Activated CD8-positive, alpha-beta T cell treated with anti-CD3 and anti-CD28 coated beads, Interleukin-2, amount 10 ng/mL, durations not matched to agents 7 days and 5 days (primary cell): Measurements from ENCODE around the gene SPON2. TPM values are rescaled to one million over a fixed set of nuclear protein-coding genes. Genes with fewer than 3 reads are reported as not detected.
A peak's percentile ranks its signal among the peaks of the same experiment; 100 is the strongest.
"Not testable (repeated sequence)": the region's sequence is repeated elsewhere in the genome, so short reads cannot be mapped to it uniquely, and the experiment has no call there.

Experiments used
- ATAC-seq: fragments of 150-1000 bp; cut with Tn5 transposase; one replicate; pipeline ENCODE4 v1.10.0; 2021; ENCODE audit warnings: moderate library complexity
- CTCF ChIA-PET: fragments of 350-600 bp; sonication (Branson Sonifier 250); formaldehyde crosslinking; loops from one replicate; lab custom pipeline; 2021; ENCODE audit warnings: antibody characterized with exemption; lab: Charles Lee
- POLR2A ChIA-PET: fragments of 350-600 bp; sonication (Branson Sonifier 250); formaldehyde crosslinking; loops from one replicate; lab custom pipeline; 2021; ENCODE audit warnings: antibody characterized with exemption; lab: Charles Lee
- DNase-seq: peaks from one replicate; pipeline ENCODE4 v3.0.0-alpha.2; 2020
- H3K27ac Mint-ChIP-seq: one replicate; pipeline ENCODE4 v1.8.0; 2021; ENCODE audit warnings: mild to moderate bottlenecking, mixed read lengths
- H3K27me3 Mint-ChIP-seq: one replicate; pipeline ENCODE4 v1.8.0; 2021; ENCODE audit warnings: low read depth, mixed read lengths
- H3K36me3 Mint-ChIP-seq: one replicate; pipeline ENCODE4 v1.8.0; 2021; ENCODE audit warnings: low read depth, mixed read lengths
- H3K4me1 Mint-ChIP-seq: one replicate; pipeline ENCODE4 v1.8.0; 2021; ENCODE audit warnings: low read depth, mixed read lengths
- H3K4me3 Mint-ChIP-seq: one replicate; pipeline ENCODE4 v1.8.0; 2021; ENCODE audit warnings: mild to moderate bottlenecking, mixed read lengths
- H3K9me3 Mint-ChIP-seq: one replicate; pipeline ENCODE4 v1.8.0; 2022; ENCODE audit warnings: mixed read lengths; ENCODE audit not compliant: insufficient read depth
- total RNA-seq, 2 experiments: library from RNA; stranded (reverse); gene quantifications; one replicate each; pipeline ENCODE4 v1.2.3, GENCODE V29; 2021

SPON2 gene
- total RNA-seq, 2 experiments from 2014 or later, result 14.7 to 14.9 TPM

DNA sequence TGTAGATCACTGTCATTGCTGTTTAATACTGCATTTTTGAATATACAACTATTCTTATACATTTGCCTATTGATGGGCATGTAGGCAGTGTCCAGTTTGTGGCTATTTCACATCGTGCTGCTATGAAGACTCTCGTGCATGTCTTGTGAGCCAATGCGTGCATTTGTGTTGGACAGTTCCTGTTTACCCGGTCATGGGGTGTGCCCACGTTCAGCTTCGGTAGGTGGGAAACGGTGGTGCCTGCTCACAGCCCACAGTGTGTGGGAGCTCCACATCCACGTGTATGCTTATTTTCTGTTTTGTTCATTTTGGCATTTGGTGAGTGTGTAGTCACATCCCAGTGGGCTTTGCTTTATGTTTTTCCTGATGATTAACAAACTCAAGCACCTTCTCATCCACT lies 39.4 kb downstream of the SPON2 start:
- Mint-ChIP-seq H3K9me3 (no peaks in the 10 kb centered on the region), H3K4me3 (no peak overlapping the region), H3K36me3 (peaks cover 1% of the 10 kb centered on the region), H3K4me1 (peaks cover 21% of the 10 kb centered on the region), H3K27ac (no peak overlapping the region), H3K27me3 (peaks cover 5% of the 10 kb centered on the region)
- CTCF ChIA-PET, result interaction anchor here (0.8 to 2.3 kb wide), 4 partner anchors 70 to 157 kb away, joined by 3 to 15 read pairs (median 5); partner anchors contain the start of gene MAEA
- ATAC-seq, result no peak
- DNase-seq, result no peak
- POLR2A ChIA-PET, result interaction anchor here (1.6 kb wide), 1 partner anchor 115 kb away, joined by 3 read pairs; no protein-coding TSS in a partner anchor

DNA sequence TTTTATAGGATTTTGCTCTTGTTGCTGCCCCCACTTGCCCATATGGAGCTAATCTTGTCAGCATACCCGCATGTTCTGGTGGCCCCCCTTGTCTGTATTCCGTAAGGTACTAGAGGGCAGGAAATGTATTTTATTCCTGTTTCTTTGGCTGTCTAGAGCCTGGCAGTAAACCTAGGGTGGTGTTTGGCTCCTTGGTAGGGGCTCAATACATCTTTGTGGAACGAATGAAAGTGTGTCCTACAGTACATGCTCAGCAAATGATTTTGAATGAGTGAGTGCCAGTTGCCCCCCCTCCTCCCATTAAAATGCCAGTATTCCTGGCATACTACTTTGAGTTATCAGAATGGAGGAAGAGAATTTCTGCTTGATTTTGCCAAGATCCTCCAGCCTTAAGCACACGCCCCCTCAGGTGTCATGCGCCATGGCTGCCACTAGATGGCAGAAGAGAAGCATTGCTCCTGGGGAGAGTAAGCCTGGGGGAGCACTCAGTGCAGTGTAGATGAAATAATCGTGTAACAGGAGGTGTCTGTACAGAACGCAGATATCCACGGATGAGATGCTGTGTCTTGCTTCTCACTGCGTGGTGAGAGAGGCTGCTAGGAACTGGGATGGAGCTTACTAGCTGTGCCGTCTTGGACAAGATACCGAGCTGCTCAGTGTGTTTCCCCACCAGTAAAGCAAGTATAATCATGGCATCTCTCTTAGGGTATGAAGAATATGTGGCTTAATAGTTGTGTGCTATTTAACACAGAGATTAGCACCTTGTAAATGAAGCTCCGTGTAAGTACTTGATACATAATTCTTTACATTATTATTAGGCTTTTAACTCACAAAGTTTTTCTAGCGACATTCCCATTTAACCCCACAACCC lies 41.8 kb downstream of the SPON2 start:
- peak; percentile 85 for DNase-seq
- H3K27ac Mint-ChIP-seq, result no peak overlapping the region
- POLR2A ChIA-PET, result no interaction called here

GRCh38 chr4:1126506-1126905 lies 45.9 kb downstream of the SPON2 start:
- H3K9me3 Mint-ChIP-seq, result no peaks in the 10 kb centered on the region
- H3K4me1 Mint-ChIP-seq, result peaks cover 2% of the 10 kb centered on the region
- no peak for ATAC-seq
- H3K4me3 Mint-ChIP-seq, result no peak overlapping the region
- peaks cover 22% of the 10 kb centered on the region for H3K27me3 Mint-ChIP-seq
- ChIA-PET POLR2A (no interaction called here), CTCF (interaction anchor here (1.2 to 1.3 kb wide), 2 partner anchors 8 to 503 kb away, joined by 3 read pairs; no protein-coding TSS in a partner anchor)
- no peak overlapping the region for H3K27ac Mint-ChIP-seq
- no peak for DNase-seq
- H3K36me3 Mint-ChIP-seq, result no peaks in the 10 kb centered on the region

More for the DNA sequence above, 41.8 kb downstream of the SPON2 start:
- Mint-ChIP-seq H3K36me3 (no peaks in the 10 kb centered on the region), H3K27me3 (peaks cover 19% of the 10 kb centered on the region), H3K4me1 (peaks cover 2% of the 10 kb centered on the region), H3K9me3 (no peaks in the 10 kb centered on the region), H3K4me3 (no peak overlapping the region)
- CTCF ChIA-PET, result interaction anchor here (0.6 to 3.2 kb wide), 29 partner anchors 9 to 220 kb away, joined by 3 to 21 read pairs (median 5); partner anchors contain the start of genes CTBP1, MAEA and UVSSA
- ATAC-seq, result peak; percentile 99

GRCh38 chr4:1125466-1125865 lies 46.9 kb downstream of the SPON2 start:
- H3K9me3 Mint-ChIP-seq, DNase-seq, H3K4me1 Mint-ChIP-seq, H3K27ac Mint-ChIP-seq, ATAC-seq, CTCF ChIA-PET, POLR2A ChIA-PET, H3K36me3 Mint-ChIP-seq, H3K4me3 Mint-ChIP-seq: not testable (repeated sequence)
- H3K27me3 Mint-ChIP-seq, result peaks cover 25% of the 10 kb centered on the region

GRCh38 chr4:1124818-1125217 lies 47.6 kb downstream of the SPON2 start:
- Mint-ChIP-seq H3K9me3 (no peaks in the 10 kb centered on the region), H3K4me1 (no peaks in the 10 kb centered on the region), H3K27me3 (peaks cover 25% of the 10 kb centered on the region), H3K27ac (no peak overlapping the region), H3K4me3 (no peak overlapping the region), H3K36me3 (no peaks in the 10 kb centered on the region)
- ATAC-seq, result no peak
- POLR2A ChIA-PET, result no interaction called here
- DNase-seq, result no peak
- CTCF ChIA-PET, result no interaction called here

- Mint-ChIP-seq H3K4me3 (no peak overlapping the region), H3K9me3 (no peaks in the 10 kb centered on the region), H3K36me3 (no peaks in the 10 kb centered on the region), H3K27ac (no peak overlapping the region), H3K4me1 (no peaks in the 10 kb centered on the region), H3K27me3 (peaks cover 17% of the 10 kb centered on the region)
- ChIA-PET CTCF (interaction anchor here (0.6 to 2.2 kb wide), 2 partner anchors 9 to 1002 kb away, joined by 3 to 9 read pairs; no protein-coding TSS in a partner anchor), POLR2A (no interaction called here)
- ATAC-seq (no peak), DNase-seq (no peak)
Measured at GRCh38 chr4:1122505-1122904, 49.9 kb downstream of the SPON2 start.

Other genes with a start within 250 kb of the SPON2 start
- gene GAK, start 240.3 kb downstream of the SPON2 start, total RNA-seq, result 100 to 1,000 TPM; 155 to 163 TPM
- gene TMEM175, start 240.1 kb downstream of the SPON2 start, total RNA-seq, result 10 to 100 TPM; 27.2 to 30.1 TPM
- gene DGKQ, start 199.0 kb downstream of the SPON2 start, total RNA-seq, result 10 to 100 TPM; 15.9 to 16.2 TPM
- 10 to 100 TPM; 19.0 to 20.9 TPM for gene IDUA, start 185.5 kb downstream of the SPON2 start, total RNA-seq
- gene SLC26A1, start 179.2 kb downstream of the SPON2 start, total RNA-seq, result under 1 TPM in 1 of 2 experiments, not detected in 1; 0.45 TPM
- 10 to 100 TPM in 1 of 2 experiments, 1 to 10 TPM in 1; 8.1 to 10.1 TPM for gene FGFRL1, start 161.0 kb downstream of the SPON2 start, total RNA-seq
- gene RNF212, start 59.0 kb downstream of the SPON2 start, total RNA-seq, result 1 to 10 TPM; 2.0 to 2.7 TPM
- gene CTBP1, start 76.5 kb upstream of the SPON2 start, total RNA-seq, result 100 to 1,000 TPM; 214 to 217 TPM
- 10 to 100 TPM; 60.3 to 65.1 TPM for gene MAEA, start 117.3 kb upstream of the SPON2 start, total RNA-seq
- 10 to 100 TPM; 16.7 to 17.0 TPM for gene UVSSA, start 174.6 kb upstream of the SPON2 start, total RNA-seq
- gene NKX1-1, start 233.9 kb upstream of the SPON2 start, total RNA-seq, result not detected